ENCODE data around the gene SSBP1. TPM values are rescaled to one million over a fixed set of nuclear protein-coding genes. Genes with fewer than 3 reads are reported as not detected.

SSBP1 gene
- total RNA-seq, 1 donor = 148 TPM

- no peak overlapping the region for H3K4me3 ChIP-seq (ENCODE audit: low read depth, low read length)
- no peak for DNase-seq (ENCODE audit: low read depth)
- no peak for TF ChIP-seq CTCF (IDR thresholded peaks at IDR 0.05; ENCODE audit: insufficient read depth, low read length)
Measured at GRCh38 chr7:141792526-141792925, 54.4 kb downstream of the SSBP1 start.

Small RNAs within 50 kb of the gene (small RNA-seq; reads per million reads assigned to genes)
- gene RNU1-82P = not detected

Other genes starting within 250 kb of the SSBP1 start
- gene AGK, start 186.9 kb upstream of the SSBP1 start, total RNA-seq (ENCODE audit: low replicate concordance) = 28.1 and 28.7 TPM in 2 replicates
- 7.6 and 10.2 TPM in 2 replicates for gene DENND11, start 36.2 kb upstream of the SSBP1 start, total RNA-seq (ENCODE audit: low replicate concordance)
- gene WEE2, start 30.0 kb upstream of the SSBP1 start, total RNA-seq (ENCODE audit: low replicate concordance) = under 0.01 TPM in 1 of 2 replicates, not detected in the other
- 1.2 and 2.5 TPM in 2 replicates for gene TAS2R3, start 25.7 kb downstream of the SSBP1 start, total RNA-seq (ENCODE audit: low replicate concordance)
- 2.3 and 4.5 TPM in 2 replicates for gene TAS2R4, start 38.3 kb downstream of the SSBP1 start, total RNA-seq (ENCODE audit: low replicate concordance)
- 1.4 TPM in 1 of 2 replicates, not detected in the other for gene TAS2R5, start 51.9 kb downstream of the SSBP1 start, total RNA-seq (ENCODE audit: low replicate concordance)
- not detected in 2 replicates for gene PRSS37, start 103.1 kb downstream of the SSBP1 start, total RNA-seq (ENCODE audit: low replicate concordance)
- gene OR9A4, start 178.0 kb downstream of the SSBP1 start, total RNA-seq (ENCODE audit: low replicate concordance) = not detected in 2 replicates
- not detected in 2 replicates for gene CLEC5A, start 208.6 kb downstream of the SSBP1 start, total RNA-seq (ENCODE audit: low replicate concordance)
- not detected in 2 replicates for gene TAS2R38, start 235.4 kb downstream of the SSBP1 start, total RNA-seq (ENCODE audit: low replicate concordance)

All from fibroblast of the aortic adventitia (primary cell).